ENCODE data around the gene UCHL3. TPM values are rescaled to one million over a fixed set of nuclear protein-coding genes. Genes with fewer than 3 reads are reported as not detected.

UCHL3 gene
- polyA plus RNA-seq, 2 of the 4 experiments (the other 2 are of a cell fraction) = 46.6 to 60.7 TPM

DNA sequence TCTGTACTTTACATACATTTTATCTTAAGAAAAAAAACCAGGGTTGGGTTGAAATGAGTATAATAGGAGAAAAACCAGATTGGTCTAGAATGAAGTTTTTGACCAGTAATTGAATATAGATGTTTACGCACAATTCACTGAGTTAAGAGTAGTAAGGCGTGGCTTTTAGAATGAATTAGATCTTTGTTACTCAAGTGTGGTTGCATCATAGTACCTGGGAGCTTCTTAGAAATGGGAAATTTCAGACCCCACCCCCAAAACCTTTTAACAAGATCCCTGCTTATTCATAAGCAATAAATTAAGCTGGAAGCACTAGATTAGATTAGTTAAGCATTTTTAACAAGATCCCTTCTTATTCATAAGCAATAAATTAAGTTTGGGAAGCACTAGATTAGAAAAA, 57.9 kb downstream of the UCHL3 start:
- TF ChIP-seq BCL3 (IDR thresholded peaks at IDR 0.05) (no peak), ZC3H11A (IDR thresholded peaks at IDR 0.05) (no peak)
- ATAC-seq = no peak
- no peaks in the 10 kb centered on the region for H3K4me1 ChIP-seq
- ChIA-PET CTCF (no interaction called here), POLR2A (no interaction called here)
- WGBS (ENCODE audit: missing lambda C conversion rate) = 88% methylated on average over 2 of the region's 2 CpGs
- H3K9me3 ChIP-seq = no peaks in the 10 kb centered on the region
- FAIRE-seq = no peak
- H3K4me3 ChIP-seq = no peak overlapping the region
- no peak for DNase-seq (ENCODE audit: low read depth in 1 of 2, low spot score in 1 of 2)
- no peak overlapping the region for H3K4me2 ChIP-seq
- H3K27ac ChIP-seq = no peak overlapping the region

DNA sequence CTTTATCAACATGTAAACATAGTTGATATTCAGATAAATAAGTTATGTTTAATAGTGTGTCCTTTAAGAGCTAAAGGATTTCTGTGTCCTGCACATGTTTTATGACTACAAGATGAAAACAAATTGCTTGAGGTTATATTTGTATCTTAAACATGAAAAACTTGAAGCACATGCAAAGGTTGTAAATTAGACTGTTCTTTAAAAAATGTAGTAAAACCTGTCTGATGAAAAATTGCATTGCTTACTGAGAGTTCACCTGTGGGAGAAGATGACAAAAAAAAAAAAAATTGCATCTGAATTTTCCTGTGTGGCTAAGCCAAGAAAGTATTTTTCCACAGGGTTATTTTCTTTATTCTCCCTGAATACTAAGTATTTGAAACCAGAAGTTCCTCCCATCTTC, 60.9 kb downstream of the UCHL3 start:
- ChIA-PET CTCF (no interaction called here), POLR2A (no interaction called here)
- no peak for FAIRE-seq
- Histone ChIP-seq H3K27ac (no peak overlapping the region), H3K4me3 (no peak overlapping the region), H3K4me1 (no peaks in the 10 kb centered on the region), H3K4me2 (no peak overlapping the region), H3K9me3 (no peaks in the 10 kb centered on the region)
- no peak for TF ChIP-seq MAFK (IDR thresholded peaks at IDR 0.05; ENCODE audit: partially characterized antibody)
- TF ChIP-seq TFCP2L1 (CRISPR knock-in tag; IDR thresholded peaks at IDR 0.05) = no peak
- no peak for TF ChIP-seq FOSL2 (IDR thresholded peaks at IDR 0.05)
- no peak for TF ChIP-seq FOSL2 (CRISPR knock-in tag; IDR thresholded peaks at IDR 0.05)
- TF ChIP-seq POLR2A (IDR thresholded peaks at IDR 0.05; ENCODE audit: low read length) = no peak
- no peak for TF ChIP-seq SMC3 (IDR thresholded peaks at IDR 0.05)
- no peak for TF ChIP-seq JUNB (IDR thresholded peaks at IDR 0.05)
- no peak for TF ChIP-seq CHD2 (IDR thresholded peaks at IDR 0.05; ENCODE audit: low read length, partially characterized antibody)
- TF ChIP-seq FOXS1 (CRISPR knock-in tag; IDR thresholded peaks at IDR 0.05) = no peak
- no peak for ATAC-seq
- DNase-seq (ENCODE audit: low read depth in 1 of 2, low spot score in 1 of 2) = no peak

DNA sequence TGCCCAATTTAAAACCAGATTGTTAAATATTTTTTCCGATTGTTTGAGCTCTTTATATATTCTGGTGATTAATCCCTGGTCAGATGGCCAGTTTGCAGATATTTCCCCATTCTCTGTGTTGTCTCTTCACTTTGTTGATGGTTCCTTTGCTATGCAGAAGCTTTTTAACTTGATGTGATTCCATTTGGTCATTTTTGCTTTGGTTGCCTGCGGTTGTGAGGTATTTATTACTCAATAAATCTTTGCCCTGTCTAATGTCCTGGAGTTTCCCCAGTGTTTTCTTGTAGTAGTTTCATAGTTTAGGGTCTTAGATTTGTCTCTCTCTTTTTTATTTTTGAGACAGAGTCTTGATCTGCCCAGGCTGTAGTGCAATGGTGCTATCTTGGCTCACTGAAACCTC, 62.8 kb downstream of the UCHL3 start:
- FAIRE-seq = no peak

GRCh38 chr13:75617230-75617629, 67.6 kb downstream of the UCHL3 start:
- Histone ChIP-seq H3K27ac (no peak overlapping the region), H3K4me1 (no peaks in the 10 kb centered on the region), H3K9me3 (no peaks in the 10 kb centered on the region), H3K4me2 (no peak overlapping the region), H3K4me3 (no peak overlapping the region)
- POLR2A ChIA-PET = no interaction called here
- CTCF ChIA-PET = no interaction called here
- 82% methylated on average over 1 of the region's 1 CpG for WGBS (ENCODE audit: missing lambda C conversion rate)
- ATAC-seq = no peak
- no peak for FAIRE-seq
- no peak for DNase-seq (ENCODE audit: low read depth in 1 of 2, low spot score in 1 of 2)
- TF ChIP-seq, protein P1, sequence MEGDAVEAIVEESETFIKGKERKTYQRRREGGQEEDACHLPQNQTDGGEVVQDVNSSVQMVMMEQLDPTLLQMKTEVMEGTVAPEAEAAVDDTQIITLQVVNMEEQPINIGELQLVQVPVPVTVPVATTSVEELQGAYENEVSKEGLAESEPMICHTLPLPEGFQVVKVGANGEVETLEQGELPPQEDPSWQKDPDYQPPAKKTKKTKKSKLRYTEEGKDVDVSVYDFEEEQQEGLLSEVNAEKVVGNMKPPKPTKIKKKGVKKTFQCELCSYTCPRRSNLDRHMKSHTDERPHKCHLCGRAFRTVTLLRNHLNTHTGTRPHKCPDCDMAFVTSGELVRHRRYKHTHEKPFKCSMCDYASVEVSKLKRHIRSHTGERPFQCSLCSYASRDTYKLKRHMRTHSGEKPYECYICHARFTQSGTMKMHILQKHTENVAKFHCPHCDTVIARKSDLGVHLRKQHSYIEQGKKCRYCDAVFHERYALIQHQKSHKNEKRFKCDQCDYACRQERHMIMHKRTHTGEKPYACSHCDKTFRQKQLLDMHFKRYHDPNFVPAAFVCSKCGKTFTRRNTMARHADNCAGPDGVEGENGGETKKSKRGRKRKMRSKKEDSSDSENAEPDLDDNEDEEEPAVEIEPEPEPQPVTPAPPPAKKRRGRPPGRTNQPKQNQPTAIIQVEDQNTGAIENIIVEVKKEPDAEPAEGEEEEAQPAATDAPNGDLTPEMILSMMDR (IDR thresholded peaks at IDR 0.05) = no peak
- TF ChIP-seq, protein P2, sequence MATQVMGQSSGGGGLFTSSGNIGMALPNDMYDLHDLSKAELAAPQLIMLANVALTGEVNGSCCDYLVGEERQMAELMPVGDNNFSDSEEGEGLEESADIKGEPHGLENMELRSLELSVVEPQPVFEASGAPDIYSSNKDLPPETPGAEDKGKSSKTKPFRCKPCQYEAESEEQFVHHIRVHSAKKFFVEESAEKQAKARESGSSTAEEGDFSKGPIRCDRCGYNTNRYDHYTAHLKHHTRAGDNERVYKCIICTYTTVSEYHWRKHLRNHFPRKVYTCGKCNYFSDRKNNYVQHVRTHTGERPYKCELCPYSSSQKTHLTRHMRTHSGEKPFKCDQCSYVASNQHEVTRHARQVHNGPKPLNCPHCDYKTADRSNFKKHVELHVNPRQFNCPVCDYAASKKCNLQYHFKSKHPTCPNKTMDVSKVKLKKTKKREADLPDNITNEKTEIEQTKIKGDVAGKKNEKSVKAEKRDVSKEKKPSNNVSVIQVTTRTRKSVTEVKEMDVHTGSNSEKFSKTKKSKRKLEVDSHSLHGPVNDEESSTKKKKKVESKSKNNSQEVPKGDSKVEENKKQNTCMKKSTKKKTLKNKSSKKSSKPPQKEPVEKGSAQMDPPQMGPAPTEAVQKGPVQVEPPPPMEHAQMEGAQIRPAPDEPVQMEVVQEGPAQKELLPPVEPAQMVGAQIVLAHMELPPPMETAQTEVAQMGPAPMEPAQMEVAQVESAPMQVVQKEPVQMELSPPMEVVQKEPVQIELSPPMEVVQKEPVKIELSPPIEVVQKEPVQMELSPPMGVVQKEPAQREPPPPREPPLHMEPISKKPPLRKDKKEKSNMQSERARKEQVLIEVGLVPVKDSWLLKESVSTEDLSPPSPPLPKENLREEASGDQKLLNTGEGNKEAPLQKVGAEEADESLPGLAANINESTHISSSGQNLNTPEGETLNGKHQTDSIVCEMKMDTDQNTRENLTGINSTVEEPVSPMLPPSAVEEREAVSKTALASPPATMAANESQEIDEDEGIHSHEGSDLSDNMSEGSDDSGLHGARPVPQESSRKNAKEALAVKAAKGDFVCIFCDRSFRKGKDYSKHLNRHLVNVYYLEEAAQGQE (IDR thresholded peaks at IDR 0.05) = no peak
- no peak for TF ChIP-seq RFX5 (IDR thresholded peaks at IDR 0.05)
- no peak for TF ChIP-seq ESRRA (IDR thresholded peaks at IDR 0.05; ENCODE audit: borderline replicate concordance, low read length)
- no peak for TF ChIP-seq FOSB (CRISPR knock-in tag; IDR thresholded peaks at IDR 0.05)
- no peak for TF ChIP-seq JUN (IDR thresholded peaks at IDR 0.05)
- TF ChIP-seq, protein P3, sequence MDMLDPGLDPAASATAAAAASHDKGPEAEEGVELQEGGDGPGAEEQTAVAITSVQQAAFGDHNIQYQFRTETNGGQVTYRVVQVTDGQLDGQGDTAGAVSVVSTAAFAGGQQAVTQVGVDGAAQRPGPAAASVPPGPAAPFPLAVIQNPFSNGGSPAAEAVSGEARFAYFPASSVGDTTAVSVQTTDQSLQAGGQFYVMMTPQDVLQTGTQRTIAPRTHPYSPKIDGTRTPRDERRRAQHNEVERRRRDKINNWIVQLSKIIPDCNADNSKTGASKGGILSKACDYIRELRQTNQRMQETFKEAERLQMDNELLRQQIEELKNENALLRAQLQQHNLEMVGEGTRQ (IDR thresholded peaks at IDR 0.05) = no peak

More for the DNA sequence above, 62.8 kb downstream of the UCHL3 start:
- no peaks in the 10 kb centered on the region for H3K9me3 ChIP-seq
- H3K4me2 ChIP-seq = no peak overlapping the region
- POLR2A ChIA-PET = no interaction called here
- TF ChIP-seq HOXB13 (CRISPR knock-in tag; IDR thresholded peaks at IDR 0.05; ENCODE audit: low read depth) = no peak
- TF ChIP-seq ESRRA (IDR thresholded peaks at IDR 0.05; ENCODE audit: borderline replicate concordance, low read length) = no peak
- no peak for TF ChIP-seq ZC3H11A (IDR thresholded peaks at IDR 0.05)
- no peak for TF ChIP-seq POLR2AphosphoS2 (conservative IDR thresholded peaks at IDR 0.05; ENCODE audit: low read length)
- TF ChIP-seq NPAS2 (CRISPR knock-in tag; IDR thresholded peaks at IDR 0.05; ENCODE audit: borderline replicate concordance) = no peak
- no peak for TF ChIP-seq MAZ (IDR thresholded peaks at IDR 0.05; ENCODE audit: borderline replicate concordance, low read depth, low read length)
- no peak for TF ChIP-seq GATA3 (IDR thresholded peaks at IDR 0.05; ENCODE audit: borderline replicate concordance)
- no peak for TF ChIP-seq CHD4 (IDR thresholded peaks at IDR 0.05; ENCODE audit: borderline replicate concordance)
- TF ChIP-seq KDM5A (IDR thresholded peaks at IDR 0.05) = no peak
- TF ChIP-seq JUN (IDR thresholded peaks at IDR 0.05) = no peak
- TF ChIP-seq, protein P1 (IDR thresholded peaks at IDR 0.05) = no peak
- TF ChIP-seq RAD21 (conservative IDR thresholded peaks at IDR 0.05 in 1 of 2, IDR thresholded peaks at IDR 0.05 in 1 of 2) = no peak
- CTCF ChIA-PET = no interaction called here
- DNase-seq (ENCODE audit: low read depth in 1 of 2, low spot score in 1 of 2) (no peak), ATAC-seq (no peak)
- H3K4me1 ChIP-seq = no peaks in the 10 kb centered on the region
- no peak overlapping the region for H3K27ac ChIP-seq
- 83% methylated on average over 2 of the region's 2 CpGs for WGBS (ENCODE audit: missing lambda C conversion rate)
- no peak overlapping the region for H3K4me3 ChIP-seq

Data from A549 (cell line).